HG03196 (cell line): ENCODE results near the gene NTF3.

ENCODE experiments used
- ATAC-seq: cut with Tn5 transposase; IDR thresholded peaks from one replicate; pipeline ENCODE4 v1.9.1; 2021; ENCODE audit not compliant: unreplicated experiment

Gene NTF3

DNA sequence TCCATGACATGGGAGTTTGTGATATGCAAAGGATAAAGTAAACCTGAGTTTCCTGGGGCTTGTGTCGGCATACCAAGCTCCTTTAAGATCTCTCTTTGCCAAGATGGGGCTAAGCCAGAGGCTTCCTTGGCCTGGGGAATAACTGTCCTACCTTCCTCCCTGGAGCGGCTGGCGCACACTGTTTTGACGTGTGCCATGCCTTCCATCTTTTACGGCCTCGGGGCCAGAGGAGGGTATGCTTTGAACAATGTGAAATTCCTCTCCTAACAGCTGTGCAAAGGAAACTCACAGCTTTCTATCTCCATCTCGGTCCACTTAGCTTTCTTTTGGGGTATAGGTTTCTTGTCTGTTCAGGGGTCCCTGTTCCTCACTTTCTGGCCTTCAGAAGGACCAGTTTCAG lies 55.2 kb downstream of the NTF3 start:
- ATAC-seq: no peak

- ATAC-seq: no peak
Measured at GRCh38 chr12:5487948-5488625, 56.2 kb downstream of the NTF3 start.

GRCh38 chr12:5488626-5488955 lies 56.7 kb downstream of the NTF3 start:
- no peak for ATAC-seq

GRCh38 chr12:5489017-5489416 lies 57.1 kb downstream of the NTF3 start:
- no peak for ATAC-seq

DNA sequence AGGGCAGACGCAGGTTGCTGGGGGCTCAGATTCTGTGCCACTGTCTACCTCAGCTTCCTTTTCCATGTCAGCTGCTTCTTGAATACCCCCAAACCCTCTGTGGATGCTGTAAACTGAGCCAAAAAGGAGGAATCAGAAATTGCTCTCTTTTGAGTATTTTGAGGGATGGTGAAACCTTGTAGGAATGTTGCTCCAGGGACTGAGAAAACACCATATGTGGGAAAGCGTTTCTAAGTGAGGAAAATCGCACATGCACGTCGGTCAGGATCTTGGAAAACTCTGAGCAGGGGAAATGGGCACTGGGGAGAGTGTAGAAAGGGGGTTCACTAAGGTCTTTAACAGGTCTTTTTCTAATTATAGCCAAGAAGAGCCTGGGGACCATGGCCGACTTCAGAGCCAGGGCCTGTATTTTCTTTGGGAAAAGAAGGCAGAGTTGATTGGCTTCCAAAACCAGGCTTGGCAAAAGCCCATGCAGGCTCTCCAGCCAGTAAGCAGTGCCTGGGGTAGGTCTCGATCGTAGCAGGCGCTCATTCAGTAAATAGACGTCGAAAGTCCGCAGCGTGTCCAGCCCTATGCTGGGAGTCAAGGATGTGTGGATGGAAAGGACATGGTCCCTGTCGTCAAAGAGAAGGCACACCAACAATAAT lies 58.0 kb downstream of the NTF3 start:
- ATAC-seq: no peak

DNA sequence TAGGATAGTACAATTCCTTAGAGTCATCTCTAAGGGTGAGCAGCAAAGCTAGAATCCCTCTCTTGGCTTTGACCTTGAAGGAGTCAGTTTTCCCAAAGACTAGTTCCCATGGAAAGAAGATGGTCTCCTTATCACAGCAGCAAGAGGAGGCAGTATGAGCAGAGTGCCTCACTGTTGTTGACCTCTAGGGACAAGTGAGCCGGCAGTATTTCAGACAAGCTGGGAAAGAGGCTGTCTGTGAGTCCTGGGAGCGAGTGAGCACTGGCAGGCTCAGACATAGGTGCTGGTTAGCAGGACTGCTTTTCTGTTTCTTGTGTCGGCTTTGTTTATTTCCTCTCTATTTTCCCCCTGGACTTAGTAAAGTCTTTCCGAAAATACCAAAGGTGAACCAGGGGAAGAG lies 60.7 kb downstream of the NTF3 start:
- no peak for ATAC-seq

DNA sequence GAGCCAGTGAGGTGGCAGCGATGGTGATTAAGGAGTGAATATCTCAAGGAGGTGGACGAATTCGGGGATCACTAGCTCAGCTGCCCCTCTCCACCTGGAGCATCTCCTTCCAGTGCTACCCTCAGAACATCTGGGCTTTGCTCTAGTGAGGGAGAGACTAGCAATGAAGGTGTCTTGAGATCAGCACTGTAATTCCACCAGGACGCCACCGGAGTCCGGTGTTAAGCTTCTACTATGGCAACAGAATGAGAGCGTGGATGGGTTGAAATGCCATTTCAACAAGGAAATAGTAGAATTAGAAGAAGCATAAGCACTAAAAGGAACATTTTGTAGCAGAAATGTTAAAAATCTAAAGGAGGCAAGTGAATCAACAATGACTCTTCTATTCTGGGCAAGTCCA lies 61.1 kb downstream of the NTF3 start:
- ATAC-seq: no peak

GRCh38 chr12:5494343-5494742 lies 62.4 kb downstream of the NTF3 start:
- ATAC-seq: no peak

GRCh38 chr12:5497329-5498053 lies 65.6 kb downstream of the NTF3 start:
- ATAC-seq: no peak

- no peak for ATAC-seq
Measured at GRCh38 chr12:5498076-5498475, 66.2 kb downstream of the NTF3 start.

DNA sequence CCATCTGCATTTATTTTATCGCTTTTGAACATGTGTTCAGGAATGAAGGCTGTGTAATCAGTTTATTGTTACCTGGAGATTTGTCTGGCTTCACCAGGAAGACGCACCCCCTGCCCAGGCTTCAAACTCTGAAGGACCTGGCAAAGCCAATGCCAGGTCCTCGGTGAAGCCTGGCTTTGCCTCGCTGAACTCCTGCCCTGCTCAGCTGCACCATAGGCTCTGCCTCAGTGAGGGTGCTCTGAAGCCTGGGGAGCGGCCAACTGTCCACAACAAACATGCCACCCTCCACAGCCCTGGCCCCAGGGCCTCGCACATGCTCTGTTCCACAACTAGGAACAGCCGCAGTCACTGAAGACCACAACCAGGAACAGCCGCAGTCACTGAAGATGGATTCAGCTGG lies 66.9 kb downstream of the NTF3 start:
- ATAC-seq: no peak

DNA sequence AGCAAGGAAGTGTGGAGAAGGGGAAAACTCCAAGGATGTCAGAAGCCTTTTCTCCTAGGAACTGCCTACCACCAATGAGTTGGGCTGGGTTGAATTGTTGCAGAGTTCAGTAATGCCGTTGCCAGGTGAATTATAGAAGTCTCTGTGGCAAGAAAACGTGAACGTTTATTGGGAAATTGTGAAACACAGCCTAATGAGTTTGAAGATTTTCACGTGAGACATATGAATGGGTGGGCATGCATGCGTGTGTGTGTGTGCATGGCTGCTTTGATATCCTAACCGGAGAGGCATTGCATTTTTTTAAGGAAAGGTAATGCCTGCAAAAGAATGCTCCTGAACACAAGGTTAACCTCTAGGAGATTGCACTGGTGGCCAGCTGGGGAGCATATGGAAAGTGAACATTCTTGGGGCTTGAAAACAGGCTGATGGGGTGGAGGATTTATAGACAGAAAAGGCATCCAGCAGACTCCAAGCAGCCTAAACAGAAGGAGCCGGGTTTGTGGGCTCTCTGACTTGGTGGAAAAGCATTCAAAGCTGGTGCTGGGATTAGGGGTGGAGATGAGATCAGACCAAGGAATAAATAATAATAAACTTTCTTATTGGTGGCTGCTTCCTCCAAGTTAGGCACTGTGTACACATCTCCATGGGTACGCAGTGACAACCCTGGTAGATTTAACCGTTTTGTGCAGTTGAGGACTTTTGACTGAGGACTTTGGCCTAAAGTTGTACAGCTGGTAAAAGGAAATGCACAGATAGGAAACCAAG lies 67.8 kb downstream of the NTF3 start:
- ATAC-seq: no peak

DNA sequence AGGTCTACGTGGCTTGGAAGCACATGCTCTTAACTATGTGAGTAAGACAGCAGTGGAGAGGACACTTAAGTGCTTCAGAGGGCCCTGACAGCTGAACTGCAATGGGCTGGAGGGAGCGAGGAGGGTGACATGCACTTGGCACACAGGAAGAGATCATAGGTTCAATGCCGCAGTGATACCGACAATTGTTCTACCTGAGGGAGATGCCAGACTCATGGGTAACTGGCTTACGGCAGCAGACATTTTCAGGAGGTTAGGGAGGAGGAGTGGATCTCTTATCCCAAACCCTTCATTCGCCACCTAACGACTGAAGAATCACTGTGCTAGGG lies 68.4 kb downstream of the NTF3 start:
- no peak for ATAC-seq

- ATAC-seq: no peak
Measured at GRCh38 chr12:5503774-5504173, 71.9 kb downstream of the NTF3 start.

DNA sequence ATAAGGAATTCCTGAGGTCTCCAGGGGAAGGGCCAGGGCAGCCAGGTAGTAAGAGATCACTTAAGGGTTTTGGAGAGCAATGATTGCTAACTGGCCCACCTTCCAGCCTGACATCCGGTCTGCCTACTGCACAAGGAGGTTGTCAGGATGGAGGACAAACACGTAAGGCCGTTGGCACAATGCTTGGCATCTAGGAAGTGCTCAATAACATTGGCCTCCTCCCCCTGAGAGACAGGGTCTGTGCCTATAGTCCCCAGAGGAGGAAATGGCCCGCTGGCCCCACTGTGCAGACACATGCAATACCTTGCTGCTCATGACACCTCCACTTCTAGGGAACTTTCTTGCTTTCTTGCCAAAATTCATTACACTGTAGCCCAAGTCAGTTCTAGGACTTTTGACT lies 73.2 kb downstream of the NTF3 start:
- ATAC-seq: no peak

- ATAC-seq: no peak
Measured at GRCh38 chr12:5505751-5506150, 73.8 kb downstream of the NTF3 start.

GRCh38 chr12:5506295-5506694 lies 74.4 kb downstream of the NTF3 start:
- ATAC-seq: no peak

DNA sequence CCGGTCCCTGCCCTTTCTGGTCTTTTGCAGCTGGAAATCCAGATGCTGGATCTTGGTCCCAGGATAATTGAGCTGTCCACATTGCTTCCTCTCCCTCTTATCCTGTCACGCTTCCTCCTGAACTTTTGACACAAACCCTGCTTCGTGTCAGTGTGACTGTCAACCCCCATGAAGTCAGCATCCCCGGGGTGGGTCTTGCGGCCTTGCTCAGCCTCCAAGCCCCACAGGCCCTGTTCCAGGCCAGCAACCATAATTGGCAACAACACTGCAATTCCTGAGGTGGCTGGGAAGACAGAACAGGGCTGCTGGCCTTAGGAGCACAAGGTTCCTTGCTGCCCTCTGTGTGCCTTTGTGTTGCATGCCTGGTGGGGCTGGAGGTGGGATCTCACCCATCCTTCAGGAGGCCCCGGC lies 74.9 kb downstream of the NTF3 start:
- no peak for ATAC-seq

- no peak for ATAC-seq
Measured at GRCh38 chr12:5507401-5507935, 75.6 kb downstream of the NTF3 start.

GRCh38 chr12:5507944-5508343 lies 76.0 kb downstream of the NTF3 start:
- no peak for ATAC-seq

DNA sequence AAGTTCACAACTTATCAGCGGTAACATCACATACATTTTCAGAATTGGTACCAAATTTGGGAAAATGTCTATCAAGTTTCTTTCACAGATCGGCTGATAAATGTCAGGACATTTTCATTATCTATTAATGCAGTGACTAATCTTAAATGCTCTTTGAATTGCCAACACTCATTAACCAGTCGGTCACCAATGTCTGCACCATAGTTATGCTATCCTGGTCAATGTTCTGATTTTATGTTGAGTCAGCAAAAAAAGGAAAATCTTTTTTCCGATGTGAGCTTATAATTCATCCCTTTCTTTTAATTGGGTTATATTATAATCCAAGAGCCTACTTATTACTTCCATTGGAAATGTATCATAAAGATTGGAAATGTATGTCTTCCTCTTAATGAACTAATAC lies 77.2 kb downstream of the NTF3 start:
- no peak for ATAC-seq

- no peak for ATAC-seq
Measured at GRCh38 chr12:5509557-5509956, 77.6 kb downstream of the NTF3 start.
